WTC11 (cell line): ENCODE data around the gene PMEPA1.

ENCODE experiments used
- CBFB ChIP-seq: sonication (generic); formaldehyde crosslinking; IDR thresholded peaks from 2 replicates; pipeline ENCODE4 v1.8.1; 2022; ENCODE audit warnings: mild to moderate bottlenecking, low read depth, missing genetic modification reagents
- CTCF ChIP-seq: fragments of 200-600 bp; IDR thresholded peaks from 2 replicates; pipeline ENCODE4 v1.8.0; 2022; ENCODE audit warnings: antibody characterized with exemption
- E2F4 ChIP-seq: sonication (generic); formaldehyde crosslinking; IDR thresholded peaks from 2 replicates; pipeline ENCODE4 v1.8.1; 2022; ENCODE audit warnings: low read depth, mild to moderate bottlenecking, moderate library complexity, missing genetic modification reagents, borderline replicate concordance
- ELF4 ChIP-seq: sonication (generic); formaldehyde crosslinking; IDR thresholded peaks from 2 replicates; pipeline ENCODE4 v1.8.1; 2022; ENCODE audit warnings: low read depth, mild to moderate bottlenecking, moderate library complexity, missing genetic modification reagents
- FOXP1 ChIP-seq: sonication (generic); formaldehyde crosslinking; IDR thresholded peaks from 2 replicates; pipeline ENCODE4 v1.8.0; 2022; ENCODE audit warnings: missing genetic modification reagents, mild to moderate bottlenecking, moderate library complexity, borderline replicate concordance
- MXD4 ChIP-seq: fragments of 250-450 bp; sonication (Bioruptor Pico); IDR thresholded peaks from 2 replicates; pipeline ENCODE4 v1.8.0; 2021; ENCODE audit warnings: mild to moderate bottlenecking, moderate library complexity, borderline replicate concordance
- RELA ChIP-seq: sonication (generic); formaldehyde crosslinking; IDR thresholded peaks from 2 replicates; pipeline ENCODE4 v1.8.1; 2022; ENCODE audit warnings: missing genetic modification reagents, mild to moderate bottlenecking, borderline replicate concordance
- ZNF138 ChIP-seq: sonication (generic); formaldehyde crosslinking; conservative IDR thresholded peaks from 2 replicates; pipeline ENCODE4 v1.8.1; 2022; ENCODE audit warnings: mild to moderate bottlenecking, moderate library complexity, missing genetic modification reagents
- ZNF219 ChIP-seq: sonication (generic); formaldehyde crosslinking; IDR thresholded peaks from 2 replicates; pipeline ENCODE4 v1.8.0; 2023; ENCODE audit warnings: missing genetic modification reagents, mild to moderate bottlenecking, borderline replicate concordance

DNA sequence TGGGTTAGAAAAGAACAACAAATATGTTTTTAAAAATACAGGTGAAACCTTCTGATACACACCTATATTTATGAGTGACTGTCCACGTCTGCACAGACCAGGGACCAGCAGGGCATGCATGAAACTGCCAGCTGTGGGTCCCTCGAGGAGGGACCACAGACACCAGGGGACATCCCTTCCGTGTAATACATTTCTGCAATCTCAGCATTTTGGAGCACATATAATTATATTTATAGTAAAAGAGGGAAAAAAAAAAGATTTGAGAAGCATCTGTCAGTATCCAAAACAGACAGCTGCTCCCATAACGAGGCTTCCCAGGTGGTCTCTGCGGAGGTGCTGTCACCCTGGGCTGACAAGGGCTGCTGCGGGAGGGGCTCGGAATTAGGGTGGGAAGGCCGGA is 40.2 kb downstream of the PMEPA1 start:
- no peak for TF ChIP-seq CTCF
- TF ChIP-seq E2F4: no peak
- TF ChIP-seq ZNF138 (CRISPR knock-in tag): no peak
- no peak for TF ChIP-seq ELF4
- no peak for TF ChIP-seq MXD4 (CRISPR knock-in tag)
- TF ChIP-seq CBFB: no peak
- no peak for TF ChIP-seq FOXP1 (CRISPR knock-in tag)
- no peak for TF ChIP-seq ZNF219 (CRISPR knock-in tag)
- no peak for TF ChIP-seq RELA (CRISPR knock-in tag)
